GM23338 (cell line): Measurements from ENCODE around the gene RAB31. TPM values are rescaled to one million over a fixed set of nuclear protein-coding genes. Genes with fewer than 3 reads are reported as not detected.
A peak's percentile ranks its signal among the peaks of the same experiment; 100 is the strongest.

Experiments
- ATAC-seq: fragments of 200-7000 bp; cut with Tn5 transposase; 3 replicates; pipeline ENCODE4 v1.9.1; 2020
- DNase-seq: peaks from one replicate; pipeline ENCODE4 v3.0.0-alpha.2; 2015; ENCODE audit warnings: low spot score
- H2AFZ ChIP-seq: fragments of 200-600 bp; sonication (generic); 2 replicates; pipeline ENCODE4 v1.8.0; 2016; ENCODE audit warnings: antibody characterized with exemption, mild to moderate bottlenecking, moderate library complexity
- H3F3A ChIP-seq: fragments of 200-600 bp; sonication (generic); replicated peaks from 2 replicates; pipeline ENCODE4 v1.8.0; 2017; ENCODE audit warnings: antibody characterized with exemption, mixed run types, low read depth
- H3K27ac ChIP-seq: fragments of 200-600 bp; sonication (generic); 2 replicates; pipeline ENCODE4 v1.6.1; 2016; ENCODE audit warnings: low read depth
- H3K27me3 ChIP-seq: fragments of 200-600 bp; sonication (generic); 2 replicates; pipeline ENCODE4 v1.8.0; 2016; ENCODE audit warnings: mild to moderate bottlenecking, mixed run types, moderate library complexity; ENCODE audit not compliant: insufficient read depth
- H3K36me3 ChIP-seq: fragments of 200-600 bp; sonication (generic); 2 replicates; pipeline ENCODE4 v1.8.0; 2016; ENCODE audit warnings: mild to moderate bottlenecking; ENCODE audit not compliant: insufficient read depth
- H3K4me1 ChIP-seq: fragments of 200-600 bp; sonication (generic); 2 replicates; pipeline ENCODE4 v1.8.0; 2016; ENCODE audit warnings: mild to moderate bottlenecking, moderate library complexity; ENCODE audit not compliant: insufficient read depth
- H3K4me2 ChIP-seq: fragments of 200-600 bp; sonication (generic); 2 replicates; pipeline ENCODE4 v1.7.1; 2017; ENCODE audit warnings: mixed run types
- H3K4me3 ChIP-seq: fragments of 200-600 bp; sonication (generic); 2 replicates; pipeline ENCODE4 v1.6.1; 2016; ENCODE audit warnings: mixed run types
- H3K79me2 ChIP-seq: fragments of 200-600 bp; sonication (generic); replicated peaks from 2 replicates; pipeline ENCODE4 v1.8.0; 2017; ENCODE audit warnings: mild to moderate bottlenecking; ENCODE audit not compliant: insufficient read depth
- H3K9me2 ChIP-seq: fragments of 200-600 bp; sonication (generic); 2 replicates; pipeline ENCODE4 v1.8.0; 2017; ENCODE audit not compliant: insufficient read depth
- H4K20me1 ChIP-seq: fragments of 200-600 bp; sonication (generic); replicated peaks from 2 replicates; pipeline ENCODE4 v1.8.0; 2017; ENCODE audit warnings: mild to moderate bottlenecking; ENCODE audit not compliant: insufficient read depth
- H3K27ac Mint-ChIP-seq: 2 replicates; pipeline ENCODE4 v1.8.0; 2020; ENCODE audit warnings: inconsistent platforms, mild to moderate bottlenecking, moderate library complexity, mixed read lengths
- H3K27me3 Mint-ChIP-seq: 3 replicates; pipeline ENCODE4 v1.8.0; 2022; ENCODE audit warnings: low read depth, mild to moderate bottlenecking, moderate library complexity, mixed read lengths, inconsistent platforms; ENCODE audit not compliant: insufficient read depth, poor library complexity
- H3K36me3 Mint-ChIP-seq: 3 replicates; pipeline ENCODE4 v1.8.0; 2021; ENCODE audit warnings: low read depth, mild to moderate bottlenecking, inconsistent platforms, moderate library complexity, mixed read lengths
- H3K4me1 Mint-ChIP-seq: 3 replicates; pipeline ENCODE4 v1.8.0; 2020; ENCODE audit warnings: mild to moderate bottlenecking, inconsistent platforms, mixed read lengths
- H3K4me3 Mint-ChIP-seq: 3 replicates; pipeline ENCODE4 v1.8.0; 2021; ENCODE audit warnings: moderate library complexity, mild to moderate bottlenecking, inconsistent platforms, mixed read lengths
- H3K9me3 Mint-ChIP-seq: 3 replicates; pipeline ENCODE4 v1.8.0; 2020; ENCODE audit warnings: moderate library complexity, mild to moderate bottlenecking, inconsistent platforms, mixed read lengths
- CREB1 ChIP-seq: fragments of 250-450 bp; sonication (Bioruptor Pico); IDR thresholded peaks from 2 replicates; pipeline ENCODE4 v1.5.0; 2020; ENCODE audit warnings: low read depth, mild to moderate bottlenecking, moderate library complexity
- EZH2 ChIP-seq: fragments of 200-600 bp; sonication (generic); IDR thresholded peaks from one replicate; pipeline ENCODE4 v1.8.0; 2017; ENCODE audit warnings: antibody characterized with exemption, mild to moderate bottlenecking, low read depth; ENCODE audit not compliant: unreplicated experiment
- EZH2phosphoT487 ChIP-seq: fragments of 200-600 bp; sonication (generic); IDR thresholded peaks from one replicate; pipeline ENCODE4 v1.8.1; 2018; ENCODE audit warnings: antibody characterized with exemption; ENCODE audit not compliant: unreplicated experiment
- JUNB ChIP-seq: IDR thresholded peaks from one replicate; pipeline ENCODE4 v1.6.1; 2016; ENCODE audit warnings: antibody characterized with exemption; ENCODE audit not compliant: unreplicated experiment
- NANOG ChIP-seq: IDR thresholded peaks from 2 replicates; pipeline ENCODE4 v1.6.1; 2016; ENCODE audit warnings: antibody characterized with exemption, borderline replicate concordance
- STAT1 ChIP-seq: IDR thresholded peaks from one replicate; pipeline ENCODE4 v1.6.1; 2016; ENCODE audit warnings: antibody characterized with exemption; ENCODE audit not compliant: unreplicated experiment
- ZNF114 ChIP-seq: fragments of 250-450 bp; sonication (Bioruptor Pico); IDR thresholded peaks from 2 replicates; pipeline ENCODE4 v1.5.0; 2020; ENCODE audit warnings: mild to moderate bottlenecking, moderate library complexity
- ZNF331 ChIP-seq: fragments of 250-450 bp; sonication (Bioruptor Pico); IDR thresholded peaks from 2 replicates; pipeline ENCODE4 v1.5.0; 2020; ENCODE audit warnings: low read depth, mild to moderate bottlenecking, moderate library complexity
- polyA plus RNA-seq: library from polyadenylated mRNA; unstranded; fragments of >200 nt; fragmentation: Nextera tagmentation; extraction: Ambion mirVana; gene quantifications from 2 replicates; pipeline ENCODE4 v1.2.1, GENCODE V29; 2016
- total RNA-seq: library from RNA; depleted of rRNA; stranded (reverse); fragments of >200 nt; shearing (Covaris generic); gene quantifications from 2 replicates; pipeline ENCODE4 v1.2.3, GENCODE V29; 2014
- TF ChIP-seq, protein P1 (sequence below): IDR thresholded peaks from one replicate; pipeline ENCODE4 v1.6.1; 2018; ENCODE audit warnings: antibody characterized with exemption; ENCODE audit not compliant: unreplicated experiment
- TF ChIP-seq, protein P2 (sequence below): IDR thresholded peaks from 2 replicates; pipeline ENCODE4 v1.6.1; 2016; ENCODE audit warnings: antibody characterized with exemption

The RAB31 gene
- total and polyA plus RNA-seq, 2 experiments from 2014 or later: 33.8 to 46.1 TPM

DNA sequence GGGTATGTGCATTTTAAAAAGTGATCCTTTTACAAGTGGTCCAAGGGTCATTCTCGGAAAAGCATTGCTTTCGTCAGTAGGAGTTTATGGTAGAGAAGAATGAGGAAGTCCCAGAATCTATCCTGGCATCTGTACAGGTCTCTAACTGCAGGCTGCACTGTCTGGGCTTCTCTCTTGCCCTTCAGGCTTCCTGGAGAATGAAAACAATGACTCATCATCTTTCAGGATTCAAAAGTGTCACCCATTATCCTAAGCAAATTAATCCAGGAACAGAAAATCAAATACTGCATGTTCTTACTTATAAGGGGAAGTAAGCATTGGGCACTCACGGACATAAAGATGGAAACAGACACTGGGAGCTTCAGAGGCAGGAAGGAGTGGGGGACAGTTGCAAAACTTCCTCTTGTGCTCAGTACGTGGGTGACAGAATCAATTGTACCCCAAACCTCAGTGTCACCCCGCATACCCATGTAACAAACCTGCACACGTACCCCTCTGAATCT is 117.5 kb downstream of the RAB31 start:
- Mint-ChIP-seq H3K27ac (peak overlapping the region; percentile 46; the same call in 1 of the 2 replicates), H3K36me3 (no peaks in the 10 kb centered on the region), H3K9me3 (no peaks in the 10 kb centered on the region), H3K27me3 (no peaks in the 10 kb centered on the region), H3K4me1 (peaks cover 3% of the 10 kb centered on the region; the same call in 2 of the 3 replicates), H3K4me3 (no peak overlapping the region)
- Histone ChIP-seq H3K4me3 (no peak overlapping the region), H3K36me3 (no peaks in the 10 kb centered on the region), H3K4me1 (no peaks in the 10 kb centered on the region), H3K27me3 (no peaks in the 10 kb centered on the region), H3K4me2 (no peak overlapping the region), H3K27ac (no peak overlapping the region), H4K20me1 (no peaks in the 10 kb centered on the region), H3K9me2 (peaks cover 11% of the 10 kb centered on the region), H3F3A (no peaks in the 10 kb centered on the region), H2AFZ (no peak overlapping the region), H3K79me2 (no peaks in the 10 kb centered on the region)
- DNase-seq (no peak), ATAC-seq (no peak)
- TF ChIP-seq ZNF114 (no peak), JUNB (no peak), NANOG (no peak), STAT1 (no peak), CREB1 (no peak), EZH2phosphoT487 (no peak)
- TF ChIP-seq, protein P1, sequence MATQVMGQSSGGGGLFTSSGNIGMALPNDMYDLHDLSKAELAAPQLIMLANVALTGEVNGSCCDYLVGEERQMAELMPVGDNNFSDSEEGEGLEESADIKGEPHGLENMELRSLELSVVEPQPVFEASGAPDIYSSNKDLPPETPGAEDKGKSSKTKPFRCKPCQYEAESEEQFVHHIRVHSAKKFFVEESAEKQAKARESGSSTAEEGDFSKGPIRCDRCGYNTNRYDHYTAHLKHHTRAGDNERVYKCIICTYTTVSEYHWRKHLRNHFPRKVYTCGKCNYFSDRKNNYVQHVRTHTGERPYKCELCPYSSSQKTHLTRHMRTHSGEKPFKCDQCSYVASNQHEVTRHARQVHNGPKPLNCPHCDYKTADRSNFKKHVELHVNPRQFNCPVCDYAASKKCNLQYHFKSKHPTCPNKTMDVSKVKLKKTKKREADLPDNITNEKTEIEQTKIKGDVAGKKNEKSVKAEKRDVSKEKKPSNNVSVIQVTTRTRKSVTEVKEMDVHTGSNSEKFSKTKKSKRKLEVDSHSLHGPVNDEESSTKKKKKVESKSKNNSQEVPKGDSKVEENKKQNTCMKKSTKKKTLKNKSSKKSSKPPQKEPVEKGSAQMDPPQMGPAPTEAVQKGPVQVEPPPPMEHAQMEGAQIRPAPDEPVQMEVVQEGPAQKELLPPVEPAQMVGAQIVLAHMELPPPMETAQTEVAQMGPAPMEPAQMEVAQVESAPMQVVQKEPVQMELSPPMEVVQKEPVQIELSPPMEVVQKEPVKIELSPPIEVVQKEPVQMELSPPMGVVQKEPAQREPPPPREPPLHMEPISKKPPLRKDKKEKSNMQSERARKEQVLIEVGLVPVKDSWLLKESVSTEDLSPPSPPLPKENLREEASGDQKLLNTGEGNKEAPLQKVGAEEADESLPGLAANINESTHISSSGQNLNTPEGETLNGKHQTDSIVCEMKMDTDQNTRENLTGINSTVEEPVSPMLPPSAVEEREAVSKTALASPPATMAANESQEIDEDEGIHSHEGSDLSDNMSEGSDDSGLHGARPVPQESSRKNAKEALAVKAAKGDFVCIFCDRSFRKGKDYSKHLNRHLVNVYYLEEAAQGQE: no peak

DNA sequence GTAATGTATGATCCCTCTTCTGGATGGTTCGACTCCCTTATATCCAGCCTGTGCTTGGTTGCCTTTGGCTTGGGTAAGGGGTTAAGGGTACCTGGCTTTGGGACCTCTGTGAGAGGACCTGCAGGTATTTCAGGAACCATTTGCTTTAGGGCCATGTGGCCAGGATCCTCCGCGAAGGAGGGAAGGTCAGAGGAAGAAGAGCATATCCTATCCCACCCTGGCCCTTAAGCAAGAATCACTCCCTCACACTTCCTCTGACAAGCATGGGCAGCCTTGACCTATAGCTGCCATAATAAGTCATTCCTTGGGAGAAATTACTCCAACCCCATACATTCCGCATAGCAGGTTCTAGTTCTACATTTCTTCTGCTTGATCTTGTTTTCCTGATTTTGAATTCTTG is 118.6 kb downstream of the RAB31 start:
- H3K4me1 Mint-ChIP-seq: peaks cover 3% of the 10 kb centered on the region; the same call in 2 of the 3 replicates
- Histone ChIP-seq H2AFZ (no peak overlapping the region), H3K79me2 (no peaks in the 10 kb centered on the region), H3K27ac (no peak overlapping the region), H3K9me2 (peaks cover 11% of the 10 kb centered on the region), H3K4me1 (no peaks in the 10 kb centered on the region), H3K4me2 (no peak overlapping the region), H3K4me3 (no peak overlapping the region), H3F3A (no peaks in the 10 kb centered on the region), H3K36me3 (no peaks in the 10 kb centered on the region), H4K20me1 (no peaks in the 10 kb centered on the region), H3K27me3 (no peaks in the 10 kb centered on the region)
- ATAC-seq (no peak), DNase-seq (no peak)
- H3K4me3 Mint-ChIP-seq: no peak overlapping the region
- H3K27me3 Mint-ChIP-seq: no peaks in the 10 kb centered on the region
- H3K9me3 Mint-ChIP-seq: no peaks in the 10 kb centered on the region
- TF ChIP-seq CREB1 (no peak), EZH2phosphoT487 (no peak), EZH2 (no peak), ZNF331 (CRISPR knock-in tag) (no peak), JUNB (no peak)
- TF ChIP-seq, protein P2, sequence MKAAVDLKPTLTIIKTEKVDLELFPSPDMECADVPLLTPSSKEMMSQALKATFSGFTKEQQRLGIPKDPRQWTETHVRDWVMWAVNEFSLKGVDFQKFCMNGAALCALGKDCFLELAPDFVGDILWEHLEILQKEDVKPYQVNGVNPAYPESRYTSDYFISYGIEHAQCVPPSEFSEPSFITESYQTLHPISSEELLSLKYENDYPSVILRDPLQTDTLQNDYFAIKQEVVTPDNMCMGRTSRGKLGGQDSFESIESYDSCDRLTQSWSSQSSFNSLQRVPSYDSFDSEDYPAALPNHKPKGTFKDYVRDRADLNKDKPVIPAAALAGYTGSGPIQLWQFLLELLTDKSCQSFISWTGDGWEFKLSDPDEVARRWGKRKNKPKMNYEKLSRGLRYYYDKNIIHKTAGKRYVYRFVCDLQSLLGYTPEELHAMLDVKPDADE: no peak
- TF ChIP-seq, protein P1: no peak
- no peak overlapping the region for H3K27ac Mint-ChIP-seq
- H3K36me3 Mint-ChIP-seq: no peaks in the 10 kb centered on the region
